NCI-H526 treated with DMSO at 0.1 percent for 48 hours (cell line): ENCODE results near the gene SDK2.
A peak's percentile ranks its signal among the peaks of the same experiment; 100 is the strongest.
"Not testable (repeated sequence)": the region's sequence is repeated elsewhere in the genome, so short reads cannot be mapped to it uniquely, and the experiment has no call there.

Source experiments
- DNase-seq: peaks from one replicate; lab custom pipeline; 2025; lab: John Stamatoyannopoulos, UW

SDK2 gene

DNA sequence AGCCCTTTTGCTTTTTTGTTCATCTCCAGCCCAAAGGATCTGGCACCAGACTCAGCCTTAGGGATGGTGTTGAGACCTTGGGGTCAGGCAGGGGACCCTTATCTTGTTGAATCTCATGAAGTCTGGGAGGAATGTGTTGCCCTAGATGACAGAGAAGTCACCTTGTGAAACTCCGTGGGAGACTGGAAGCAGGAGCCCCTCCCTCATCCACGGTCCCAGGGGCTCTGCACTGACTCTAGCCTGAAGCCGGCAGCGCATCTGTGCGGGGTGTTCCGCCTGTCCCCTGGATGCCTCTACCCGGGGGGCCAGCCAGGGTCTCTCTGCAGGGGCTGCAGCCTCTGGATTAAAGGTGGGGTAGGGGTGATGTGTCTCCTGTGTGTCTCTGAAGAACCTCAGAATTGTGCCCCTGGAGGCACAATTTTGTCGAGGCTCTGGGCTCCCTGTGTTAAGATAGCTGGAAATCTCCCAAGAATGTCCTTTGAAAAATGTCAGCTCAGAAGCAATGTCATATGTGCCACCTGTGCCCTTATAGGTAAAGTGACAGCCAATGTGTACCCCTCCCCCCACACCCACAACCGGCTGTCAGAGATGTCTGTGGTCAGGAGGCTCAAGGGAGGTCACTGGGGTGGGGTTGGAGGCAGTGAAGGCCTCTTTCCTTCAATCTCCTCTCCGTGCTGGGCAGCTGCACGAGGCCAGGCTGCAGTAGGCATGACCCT lies 300.3 kb downstream of the SDK2 start:
- DNase-seq, result no peak

DNA sequence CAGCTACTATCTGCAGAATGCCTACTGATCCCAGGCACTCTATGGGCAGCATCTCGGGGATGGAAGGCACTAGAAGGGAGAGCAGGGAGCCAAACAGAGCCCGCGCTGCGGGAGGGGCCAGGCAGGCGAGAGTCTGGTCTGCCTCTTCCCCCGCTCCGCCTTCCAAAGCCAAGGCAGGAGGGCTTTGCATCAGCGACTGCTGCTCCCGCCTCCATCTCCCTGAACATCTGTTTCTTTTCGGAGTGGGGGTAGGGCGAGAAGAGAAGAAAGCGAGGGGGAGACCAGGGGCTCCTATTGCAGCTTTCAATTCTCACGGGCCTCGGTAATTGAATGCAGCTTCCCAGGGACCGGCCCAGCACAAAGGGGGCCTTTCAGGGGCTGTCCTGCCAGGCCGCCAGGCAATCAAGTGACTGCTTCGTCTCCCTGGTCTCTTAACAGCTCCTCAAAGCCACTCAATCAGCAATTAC lies 301.0 kb downstream of the SDK2 start:
- DNase-seq, result no peak

DNA sequence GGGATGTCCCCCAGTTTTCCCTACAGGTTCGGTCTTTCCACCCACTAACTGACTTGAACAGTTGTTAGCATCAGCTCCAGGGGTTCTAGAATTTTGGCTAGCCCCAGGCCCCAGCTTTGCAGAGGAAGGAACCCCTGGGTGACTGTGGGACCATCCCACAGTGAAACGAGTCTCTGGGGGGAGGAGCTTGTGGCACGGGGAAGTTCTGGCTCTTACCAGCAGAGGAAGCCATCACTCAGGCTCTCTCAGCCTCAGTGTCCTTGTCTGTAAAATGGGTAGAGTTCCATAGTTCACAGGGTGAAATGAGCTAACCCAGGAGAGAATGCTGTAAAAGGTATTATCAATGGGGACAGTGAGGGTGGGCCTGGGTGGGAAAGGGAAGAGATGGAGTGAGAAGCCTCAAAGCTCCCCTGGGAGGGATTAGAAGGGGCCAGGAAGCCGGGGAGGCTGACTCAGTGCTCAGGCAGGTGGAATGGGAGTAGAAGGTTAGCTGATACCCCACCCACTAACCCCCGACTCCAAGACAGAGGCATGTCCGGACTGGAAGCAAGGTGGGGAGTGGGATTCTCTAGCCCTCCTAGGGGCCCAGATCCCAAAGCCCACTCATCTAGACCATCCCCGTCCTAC lies 301.6 kb downstream of the SDK2 start:
- no peak for DNase-seq

DNA sequence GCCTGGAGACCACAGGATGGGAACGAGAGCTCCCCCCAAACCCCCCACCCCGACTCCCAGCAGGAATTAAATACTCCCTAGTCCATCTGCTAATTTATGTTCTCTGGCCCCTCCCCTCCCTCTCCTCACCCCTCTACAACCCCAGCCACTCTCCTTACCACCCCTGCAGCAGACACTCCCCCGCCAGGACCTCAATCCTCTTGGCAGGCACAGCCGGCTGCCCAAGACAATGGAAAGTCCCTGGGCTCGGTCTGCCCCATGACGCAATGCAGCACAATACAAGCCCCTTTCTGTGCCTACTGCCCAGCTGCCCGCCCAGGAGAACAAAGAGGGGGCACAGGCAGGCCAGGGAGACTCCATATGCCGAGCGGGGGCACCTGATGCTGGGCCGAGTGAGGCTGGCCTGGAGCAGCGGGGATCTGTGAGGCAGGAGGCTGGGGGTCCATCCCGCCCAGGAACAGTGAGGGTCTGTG lies 302.2 kb downstream of the SDK2 start:
- DNase-seq, result no peak

DNA sequence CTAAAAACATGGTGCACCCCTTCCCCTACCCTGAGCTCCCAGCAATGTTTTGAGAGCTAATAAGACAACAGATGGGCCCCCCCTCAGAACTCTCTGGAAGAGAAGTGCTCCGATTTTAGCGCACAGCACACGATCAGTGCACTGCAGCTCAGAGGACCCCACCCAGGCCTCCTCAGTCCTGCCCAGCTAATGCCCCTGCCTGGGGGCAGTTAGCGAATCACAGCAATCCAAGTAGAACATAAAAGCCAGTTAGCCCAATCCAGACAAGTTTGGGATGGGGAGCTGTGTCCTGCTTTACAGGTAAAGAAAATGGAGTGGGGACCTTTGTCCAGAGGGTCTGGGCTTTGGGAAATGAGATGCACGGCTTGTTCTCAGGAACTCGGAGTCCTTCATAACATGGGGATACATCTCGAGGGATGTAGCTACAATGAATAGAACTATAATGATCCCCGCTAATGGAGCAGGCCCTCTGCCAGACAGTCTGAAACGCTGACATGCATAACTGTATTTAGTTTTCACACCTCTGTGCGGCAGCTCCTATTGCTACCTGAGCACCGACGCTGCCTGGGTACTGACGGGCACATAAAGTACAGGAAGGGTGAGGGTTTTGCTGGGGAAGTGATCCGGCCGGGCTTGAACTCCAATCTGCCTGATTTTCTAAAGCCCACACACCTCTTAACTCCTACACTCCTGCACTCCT lies 302.7 kb downstream of the SDK2 start:
- no peak for DNase-seq

DNA sequence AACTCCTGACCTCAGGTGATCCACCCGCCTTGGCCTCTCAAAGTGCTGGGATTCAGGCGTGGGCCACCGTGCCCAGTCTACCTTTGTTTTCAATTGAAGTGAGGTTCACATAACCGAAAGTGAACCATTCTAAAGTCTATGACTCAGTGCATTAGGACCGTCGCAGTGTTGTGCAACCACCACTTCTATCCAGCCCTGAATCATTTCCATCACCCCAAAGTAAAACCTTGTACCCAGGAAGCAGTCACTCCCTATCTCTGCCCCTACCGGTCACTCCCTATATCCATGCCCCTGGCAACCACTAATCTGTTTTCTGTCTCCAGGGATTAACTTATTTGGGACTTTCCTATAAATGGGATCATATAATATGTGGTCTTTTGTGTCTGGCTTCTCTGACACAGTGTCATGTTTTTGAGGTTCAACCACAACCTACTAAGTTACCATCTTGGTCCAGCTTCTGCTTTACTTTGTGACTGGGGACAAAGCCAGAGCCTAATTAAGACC lies 304.1 kb downstream of the SDK2 start:
- DNase-seq, result no peak

DNA sequence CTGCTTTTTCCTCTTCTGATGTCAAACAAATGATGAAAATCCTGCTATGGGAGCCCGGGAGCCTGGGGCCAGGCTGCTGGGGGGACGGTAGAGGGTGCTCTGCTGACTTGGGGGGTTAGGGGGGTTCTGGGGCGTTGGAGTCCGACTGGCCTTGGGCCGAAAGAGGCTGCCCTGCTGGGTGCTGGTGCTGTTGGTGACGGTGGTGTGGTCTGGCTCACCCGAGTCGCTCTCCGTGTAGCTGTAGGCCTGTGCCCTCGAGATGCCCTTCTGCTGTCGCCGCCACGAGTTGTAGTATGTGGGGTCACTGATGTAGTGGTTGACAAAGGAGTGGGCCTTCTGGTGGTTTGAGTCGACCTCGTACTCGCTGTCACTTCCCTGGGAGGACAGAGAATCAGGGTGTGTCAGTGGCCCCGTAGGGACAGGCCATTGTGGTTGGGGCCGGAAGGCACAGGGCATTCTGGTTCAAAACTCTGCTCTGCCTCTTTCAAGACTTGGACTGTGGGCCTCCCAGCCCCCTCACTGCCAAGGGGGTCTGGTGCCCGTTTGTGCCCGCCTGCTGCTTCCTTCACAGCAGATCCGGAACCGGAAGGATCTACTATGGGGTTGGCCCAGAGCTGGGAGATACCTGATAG lies 305.6 kb downstream of the SDK2 start:
- no peak for DNase-seq

DNA sequence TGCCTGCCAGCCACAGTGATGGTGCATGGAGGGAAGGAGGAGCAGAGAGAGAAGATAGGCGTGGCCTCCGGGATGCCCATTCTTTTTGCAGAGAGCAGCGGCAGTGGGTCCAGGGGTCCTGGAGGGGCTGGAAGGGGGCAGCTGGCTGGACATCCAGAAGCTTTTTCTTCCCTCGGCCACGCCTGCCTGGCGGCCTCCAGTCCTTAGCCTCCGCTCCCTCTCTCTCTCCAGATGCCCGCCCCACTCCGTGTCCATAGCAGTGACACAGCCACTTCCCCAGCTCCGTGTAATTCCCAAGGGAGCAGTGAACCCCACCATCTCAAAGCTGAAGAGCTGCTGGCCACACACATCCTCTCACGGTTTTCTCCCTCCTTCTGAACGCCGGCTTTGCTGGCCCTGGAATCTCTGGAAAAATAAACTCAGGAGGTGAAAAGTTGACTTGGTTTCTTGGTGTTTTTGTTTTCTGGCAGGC lies 306.2 kb downstream of the SDK2 start:
- DNase-seq, result no peak

DNA sequence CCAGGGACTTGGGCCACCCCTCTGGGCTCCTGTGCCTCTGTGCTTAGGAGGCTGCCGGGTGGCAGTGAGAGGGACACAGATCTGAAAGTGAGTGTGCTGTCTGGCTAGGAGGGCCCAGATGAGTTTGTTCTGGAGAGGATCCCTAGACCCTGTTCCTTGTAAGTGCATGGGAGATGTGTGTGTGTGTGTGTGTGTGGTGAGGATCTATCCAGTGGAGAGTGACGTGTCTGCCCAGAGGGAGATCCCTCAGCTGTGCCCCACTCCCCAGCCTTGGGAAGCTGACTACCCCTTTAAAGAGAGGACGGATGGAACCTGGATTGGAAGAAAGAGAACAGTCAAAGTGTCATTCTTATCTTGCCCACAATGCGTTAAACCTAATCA lies 306.9 kb downstream of the SDK2 start:
- DNase-seq, result no peak

DNA sequence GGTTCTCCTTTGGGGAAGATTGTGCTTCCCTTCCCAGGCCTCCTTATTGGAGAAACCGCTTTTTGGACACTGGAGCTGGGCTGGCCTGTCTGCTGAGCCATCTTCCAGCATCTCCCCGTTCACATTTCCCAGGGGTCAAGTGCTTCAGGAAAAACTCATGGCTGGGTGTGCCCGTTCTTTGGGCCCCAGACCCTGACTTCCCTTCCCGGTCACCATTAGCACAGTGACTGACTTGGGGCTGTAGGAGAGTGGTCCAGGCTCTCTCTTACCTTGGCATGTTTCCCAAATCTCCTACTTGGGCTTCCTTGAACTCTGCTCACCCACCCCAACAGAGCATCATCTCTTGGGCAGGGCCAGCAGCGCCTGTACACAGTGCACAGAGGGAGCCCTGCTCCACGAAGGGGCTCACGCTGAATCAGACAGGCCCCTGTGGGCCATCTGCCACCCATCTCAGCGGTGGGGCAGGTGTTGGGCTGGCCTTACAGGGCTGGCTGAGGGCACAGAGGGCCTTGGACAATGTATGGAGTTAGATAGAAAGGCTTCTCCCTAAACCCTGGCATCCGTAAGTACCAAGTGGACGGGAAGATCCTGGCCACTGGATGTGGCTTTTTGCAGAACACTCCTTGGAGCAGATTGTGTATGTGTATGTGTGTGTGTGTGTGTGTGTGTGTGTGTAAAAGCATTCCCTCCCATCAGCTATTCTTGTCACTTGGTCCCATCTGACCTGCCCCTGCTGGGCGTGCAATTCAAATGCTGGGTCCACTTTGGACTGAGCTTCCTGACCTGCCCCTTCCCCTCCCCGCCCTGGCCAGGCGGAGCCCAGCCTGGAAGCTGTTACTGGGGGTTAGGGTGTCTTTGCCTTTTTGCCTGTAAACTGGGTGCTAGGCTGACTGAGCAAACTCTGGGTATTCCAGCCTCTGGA lies 307.6 kb downstream of the SDK2 start:
- DNase-seq, result no peak

DNA sequence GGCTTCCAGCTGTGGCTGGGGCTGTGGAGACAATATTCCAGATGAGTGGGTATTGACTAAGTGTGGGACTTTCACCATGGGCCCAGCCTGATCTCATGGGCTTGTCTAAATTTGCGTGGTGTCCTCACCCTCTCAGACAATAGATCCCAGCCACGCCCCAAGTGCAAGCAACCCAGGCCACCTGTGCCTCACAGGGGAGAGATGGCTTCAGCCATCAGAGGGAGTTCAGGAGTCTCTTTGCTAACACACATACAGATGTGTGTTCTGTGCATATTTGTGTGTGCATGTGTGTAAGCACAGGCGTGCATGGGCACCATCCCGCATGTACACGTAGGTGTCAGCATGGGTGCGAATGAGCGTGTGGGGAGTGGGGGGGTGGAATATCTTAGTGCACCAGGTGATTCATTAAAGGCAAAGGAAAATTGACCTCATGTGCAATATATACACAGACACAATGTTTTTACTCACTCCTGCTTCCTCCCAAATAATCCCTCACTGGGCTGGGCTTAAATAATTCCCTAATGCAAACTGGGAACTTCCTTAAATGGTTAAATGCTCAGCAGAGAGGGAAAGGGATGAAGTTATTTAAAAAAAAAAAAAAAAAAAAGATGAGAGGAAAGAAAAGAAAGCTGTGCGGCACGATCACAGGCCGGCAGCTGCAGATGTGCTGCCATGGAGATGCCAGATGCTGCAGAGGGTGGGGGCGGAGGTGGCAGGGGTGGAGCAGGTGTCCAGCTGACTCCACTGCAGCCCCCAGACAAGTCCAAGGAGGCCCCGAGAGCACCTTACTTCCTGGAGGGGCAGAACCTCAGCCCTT lies 308.4 kb downstream of the SDK2 start:
- peak; percentile 67 for DNase-seq

DNA sequence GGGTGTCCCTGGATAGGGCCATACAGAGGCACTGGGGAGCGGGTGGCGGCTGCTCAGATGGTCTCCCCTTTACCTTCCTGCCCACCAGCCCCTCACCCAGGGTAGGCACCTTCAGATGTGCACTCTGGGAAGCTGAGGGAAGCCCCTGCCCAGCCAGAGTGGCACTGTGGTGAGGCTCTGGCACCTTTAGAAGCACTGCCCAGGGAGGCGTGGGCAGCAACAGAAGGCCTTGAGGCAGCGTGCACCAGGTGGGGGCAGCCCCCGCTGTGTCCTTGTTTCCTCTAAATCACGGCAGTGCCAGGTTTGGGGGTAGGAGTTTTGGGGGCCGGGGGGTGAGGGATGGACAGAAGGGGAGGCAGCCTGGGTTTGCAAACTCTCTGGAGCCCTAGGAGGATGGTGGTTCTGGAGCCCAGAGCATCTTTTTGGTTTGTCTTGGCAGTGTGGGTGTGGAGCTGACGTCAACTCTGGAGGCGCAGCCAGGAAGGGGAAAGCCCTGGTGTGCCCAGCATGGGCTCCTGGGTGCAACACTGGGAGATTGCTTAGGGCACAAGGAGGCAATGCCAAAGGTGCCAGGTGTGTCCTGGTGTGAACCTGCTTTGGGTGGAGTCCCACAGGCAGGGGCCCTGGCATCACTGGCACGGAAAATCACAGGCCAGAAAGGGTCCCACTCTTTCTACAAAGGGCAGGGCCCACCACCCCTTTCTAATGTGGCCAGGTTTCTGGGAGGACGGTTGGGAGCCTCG lies 309.3 kb downstream of the SDK2 start:
- DNase-seq, result no peak

DNA sequence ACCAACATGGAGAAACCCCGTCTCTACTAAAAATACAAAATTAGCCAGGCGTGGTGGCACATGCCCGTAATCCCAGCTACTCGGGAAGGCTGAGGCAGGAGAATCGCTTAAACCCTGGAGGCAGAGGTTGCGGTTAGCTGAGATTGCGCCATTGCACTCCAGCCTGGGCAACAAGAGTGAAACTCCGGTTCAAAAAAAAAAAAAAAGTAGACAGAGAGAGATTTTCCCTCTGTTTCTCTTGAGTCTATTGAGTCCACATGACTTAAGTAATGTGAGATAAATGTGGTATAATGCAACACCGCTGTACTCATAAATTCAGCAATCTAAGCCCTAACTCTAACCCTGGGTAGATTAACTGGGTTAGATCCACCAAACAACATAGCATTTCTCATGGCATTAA lies 310.8 kb downstream of the SDK2 start:
- DNase-seq, result not testable (repeated sequence)

DNA sequence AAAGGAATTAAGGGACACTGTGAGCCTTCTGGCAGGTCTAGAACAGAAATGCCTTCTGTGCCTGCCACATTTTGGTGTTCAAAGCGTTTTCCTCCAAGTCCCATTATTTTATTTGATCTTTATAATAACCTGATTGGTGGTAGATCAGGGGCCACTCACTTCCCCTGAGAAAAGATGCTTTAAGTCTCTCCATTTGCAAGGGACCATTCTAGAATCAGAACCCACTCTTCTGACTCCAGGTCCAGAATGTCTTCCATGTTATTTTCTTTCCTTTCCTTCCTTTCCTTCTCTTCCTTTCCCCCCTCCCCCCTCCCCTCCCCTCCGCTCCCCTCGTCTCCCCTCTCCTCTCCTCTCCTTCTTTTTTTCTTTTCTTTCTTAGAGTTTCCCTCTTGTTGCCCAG lies 313.2 kb downstream of the SDK2 start:
- DNase-seq, result no peak

DNA sequence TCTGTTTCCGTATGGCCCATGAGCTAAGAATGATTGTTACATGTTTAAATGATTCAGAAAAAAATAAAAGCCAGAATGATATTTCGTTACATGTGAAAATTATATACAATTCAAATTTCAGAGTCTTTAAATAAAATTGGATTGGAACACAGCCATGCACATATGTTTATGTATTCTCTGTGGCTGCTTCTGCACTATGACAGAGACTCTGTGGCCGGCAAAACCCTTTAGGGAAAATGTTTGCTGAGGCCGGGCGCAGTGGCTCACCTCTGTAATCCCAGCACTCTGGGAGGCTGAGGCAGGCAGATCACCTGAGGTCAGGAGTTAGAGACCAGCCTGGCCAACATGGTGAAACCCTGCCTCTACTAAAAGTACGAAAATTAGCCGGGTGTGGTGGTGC lies 316.6 kb downstream of the SDK2 start:
- no peak for DNase-seq

DNA sequence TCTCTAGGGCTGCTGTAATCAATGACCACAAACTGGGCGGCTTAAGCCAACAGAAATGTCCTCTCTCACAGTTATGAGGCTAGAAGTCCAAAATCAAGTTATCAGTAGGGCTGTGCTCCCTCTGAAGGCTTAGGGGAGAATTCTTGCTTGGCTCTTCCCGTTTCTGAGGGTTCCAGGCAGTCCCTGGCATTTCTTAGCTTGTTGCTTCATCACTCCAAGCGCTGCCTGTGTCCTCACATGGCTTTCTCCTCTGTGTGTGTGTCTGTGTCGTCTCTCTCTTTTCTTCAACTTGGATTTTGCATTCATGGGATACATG lies 318.8 kb downstream of the SDK2 start:
- DNase-seq, result no peak

DNA sequence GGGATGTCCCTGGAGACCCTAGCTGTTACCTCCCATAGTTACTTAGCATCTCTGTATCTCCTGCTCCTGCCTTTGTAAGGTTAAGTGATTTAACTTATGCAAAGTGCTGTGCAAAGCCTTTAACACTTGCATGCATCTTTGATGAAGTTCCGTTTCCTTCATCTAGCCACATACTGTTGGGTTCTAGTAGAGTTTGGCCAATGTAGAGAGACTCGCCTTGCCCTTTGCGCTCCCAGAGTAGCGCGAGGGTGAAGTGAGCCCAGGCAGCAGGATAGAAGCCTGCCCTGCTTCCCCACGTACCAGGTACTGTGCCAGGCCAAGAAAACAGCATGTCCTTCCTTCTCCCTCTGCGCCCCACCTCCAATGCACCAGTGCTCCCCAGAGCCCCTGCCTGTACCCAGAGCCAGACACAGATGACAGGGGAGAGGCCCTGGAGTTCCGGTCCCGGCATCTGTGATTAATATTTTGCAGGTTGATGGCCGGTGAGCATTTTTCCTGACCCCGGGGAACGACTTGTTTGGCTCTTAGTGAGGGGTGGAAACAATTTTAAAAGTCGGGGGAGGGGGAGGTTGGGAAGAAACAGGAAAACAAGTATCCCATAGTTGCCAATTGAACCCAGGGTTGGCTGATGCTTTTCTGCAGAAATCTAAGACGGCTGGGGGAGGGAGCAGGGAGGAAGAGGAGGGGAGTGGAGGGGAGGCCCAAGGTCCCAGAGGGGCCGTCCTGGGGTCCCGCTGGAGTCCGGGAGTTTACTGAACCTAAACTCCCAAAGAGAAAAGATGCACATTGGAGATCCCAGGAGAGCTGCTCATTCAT lies 319.3 kb downstream of the SDK2 start:
- DNase-seq, result no peak

DNA sequence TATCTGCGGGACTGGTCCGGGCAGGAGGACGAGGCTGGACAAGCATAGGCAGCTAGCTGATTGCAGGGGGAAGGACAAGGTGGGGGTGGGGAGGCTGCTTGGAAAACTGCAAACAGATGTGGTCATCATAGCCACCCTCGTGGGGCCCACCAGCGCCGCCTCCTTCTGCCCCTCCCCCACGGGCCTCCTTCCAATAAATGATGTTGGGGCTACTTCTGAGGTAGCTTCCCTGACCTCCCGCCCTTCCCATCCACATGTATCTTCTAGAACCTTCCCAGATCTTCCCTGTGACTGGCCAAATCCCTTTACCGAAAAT lies 320.1 kb downstream of the SDK2 start:
- DNase-seq, result no peak
